H9 (cell line): Measurements from ENCODE around the gene STAT1. TPM values are rescaled to one million over a fixed set of nuclear protein-coding genes. Genes with fewer than 3 reads are reported as not detected.

Experiments
- DNase-seq: peaks from one replicate; pipeline ENCODE4 v3.0.0-alpha.2; 2017
- H2AFZ ChIP-seq: one replicate; pipeline ENCODE4 v1.6.1; 2013; ENCODE audit warnings: mild to moderate bottlenecking, low read length, control low read depth, moderate library complexity
- H2AK5ac ChIP-seq: 2 replicates; pipeline ENCODE4 v1.6.1; 2013; ENCODE audit warnings: low read length, control low read depth, mixed read lengths; ENCODE audit not compliant: insufficient read length
- H2BK120ac ChIP-seq: one replicate; pipeline ENCODE4 v1.6.1; 2013; ENCODE audit warnings: low read depth, mild to moderate bottlenecking, low read length, control low read depth, inconsistent platforms; ENCODE audit not compliant: poor library complexity, severe bottlenecking
- H2BK12ac ChIP-seq: 2 replicates; pipeline ENCODE4 v1.6.1; 2013; ENCODE audit warnings: low read length, control low read depth, mixed read lengths, low read depth; ENCODE audit not compliant: insufficient read length
- H2BK15ac ChIP-seq: 2 replicates; pipeline ENCODE4 v1.6.1; 2013; ENCODE audit warnings: low read depth, low read length, control low read depth
- H2BK20ac ChIP-seq: one replicate; pipeline ENCODE4 v1.6.1; 2013; ENCODE audit warnings: low read depth, mild to moderate bottlenecking, low read length, control low read depth, inconsistent platforms; ENCODE audit not compliant: poor library complexity, severe bottlenecking
- H2BK5ac ChIP-seq: 2 replicates; pipeline ENCODE4 v1.6.1; 2013; ENCODE audit warnings: low read length, control low read depth, mixed read lengths; ENCODE audit not compliant: insufficient read length
- H3K14ac ChIP-seq: 2 replicates; pipeline ENCODE4 v1.6.1; 2013; ENCODE audit warnings: low read length, control low read depth; ENCODE audit not compliant: insufficient read depth
- H3K18ac ChIP-seq: 2 replicates; pipeline ENCODE4 v1.6.1; 2013; ENCODE audit warnings: low read depth, mild to moderate bottlenecking, mixed read lengths, low read length, control low read depth; ENCODE audit not compliant: insufficient read length
- H3K23ac ChIP-seq: 2 replicates; pipeline ENCODE4 v1.6.1; 2013; ENCODE audit warnings: low read length, control low read depth, mixed read lengths, low read depth; ENCODE audit not compliant: insufficient read length
- H3K23me2 ChIP-seq: 2 replicates; pipeline ENCODE4 v1.6.1; 2013; ENCODE audit warnings: low read depth, mild to moderate bottlenecking, mixed read lengths, low read length, control low read depth; ENCODE audit not compliant: insufficient read length, poor library complexity, severe bottlenecking
- H3K27ac ChIP-seq: 2 replicates; pipeline ENCODE4 v1.5.1; 2013; ENCODE audit warnings: low read length, control low read depth, mixed read lengths, low read depth; ENCODE audit not compliant: insufficient read length
- H3K27me3 ChIP-seq: 2 replicates; pipeline ENCODE4 v1.6.1; 2013; ENCODE audit warnings: low read length, control low read depth, inconsistent platforms; ENCODE audit not compliant: insufficient read depth
- H3K4ac ChIP-seq: 2 replicates; pipeline ENCODE4 v1.6.1; 2013; ENCODE audit warnings: low read depth, mild to moderate bottlenecking, control low read depth, inconsistent platforms, low read length, moderate library complexity
- H3K4me1 ChIP-seq: 2 replicates; pipeline ENCODE4 v1.6.1; 2013; ENCODE audit warnings: low read length, control low read depth, inconsistent platforms; ENCODE audit not compliant: insufficient read depth
- H3K4me2 ChIP-seq: 2 replicates; pipeline ENCODE4 v1.6.1; 2013; ENCODE audit warnings: low read length, control low read depth, mixed read lengths; ENCODE audit not compliant: insufficient read length, insufficient read depth
- H3K56ac ChIP-seq: 2 replicates; pipeline ENCODE4 v1.6.1; 2013; ENCODE audit warnings: low read depth, mild to moderate bottlenecking, mixed read lengths, low read length, control low read depth; ENCODE audit not compliant: insufficient read length
- H3K79me1 ChIP-seq: 2 replicates; pipeline ENCODE4 v1.6.1; 2013; ENCODE audit warnings: low read depth, mild to moderate bottlenecking, moderate library complexity, low read length, control low read depth, inconsistent platforms; ENCODE audit not compliant: insufficient read depth, poor library complexity, severe bottlenecking
- H3K79me2 ChIP-seq: 2 replicates; pipeline ENCODE4 v1.6.1; 2013; ENCODE audit warnings: low read length, control low read depth, inconsistent platforms; ENCODE audit not compliant: insufficient read depth
- H3K9ac ChIP-seq: 2 replicates; pipeline ENCODE4 v1.6.1; 2013; ENCODE audit warnings: low read length, control low read depth, mixed read lengths; ENCODE audit not compliant: insufficient read length; ENCODE audit errors: extremely low read depth
- H3K9me3 ChIP-seq: one replicate; pipeline ENCODE4 v1.6.1; 2013; ENCODE audit warnings: low read depth, low read length, inconsistent platforms; ENCODE audit not compliant: control insufficient read depth
- H3T11ph ChIP-seq: one replicate; pipeline ENCODE4 v1.6.1; 2013; ENCODE audit warnings: mild to moderate bottlenecking, low read length, control low read depth, inconsistent platforms
- H4K20me1 ChIP-seq: one replicate; pipeline ENCODE4 v1.6.1; 2013; ENCODE audit not compliant: control insufficient read depth, insufficient read length, insufficient read depth
- H4K5ac ChIP-seq: 2 replicates; pipeline ENCODE4 v1.6.1; 2013; ENCODE audit warnings: low read depth, mild to moderate bottlenecking, mixed read lengths, low read length, control low read depth; ENCODE audit not compliant: insufficient read length
- H4K8ac ChIP-seq: replicated peaks from 2 replicates; pipeline ENCODE4 v1.6.1; 2013; ENCODE audit warnings: low read length, control low read depth, mixed read lengths, low read depth; ENCODE audit not compliant: insufficient read length
- H4K91ac ChIP-seq: 2 replicates; pipeline ENCODE4 v1.6.1; 2013; ENCODE audit warnings: low read depth, mild to moderate bottlenecking, moderate library complexity, mixed read lengths, low read length, control low read depth; ENCODE audit not compliant: insufficient read length
- H3K27ac Mint-ChIP-seq, 3 experiments: 2 replicates in 2 of 3; 3 replicates in 1 of 3; pipeline ENCODE4 v1.8.0; 2020 to 2021; ENCODE audit warnings: mixed read lengths in 3 of 3, mild to moderate bottlenecking in 1 of 3, moderate library complexity in 1 of 3
- H3K27me3 Mint-ChIP-seq: 2 replicates; pipeline ENCODE4 v1.8.0; 2021; ENCODE audit warnings: low read depth, mild to moderate bottlenecking, moderate library complexity, mixed read lengths
- H3K36me3 Mint-ChIP-seq, 3 experiments: 2 replicates in 2 of 3; 3 replicates in 1 of 3; pipeline ENCODE4 v1.8.0; 2020 to 2021; ENCODE audit warnings: low read depth in 3 of 3, mixed read lengths in 3 of 3; ENCODE audit not compliant: insufficient read depth in 1 of 3
- H3K4me1 Mint-ChIP-seq, 2 experiments: 2 replicates each; pipeline ENCODE4 v1.8.0; 2020; ENCODE audit warnings: mixed read lengths in 2 of 2
- H3K4me3 Mint-ChIP-seq, 2 experiments: 2 replicates in 1 of 2; 3 replicates in 1 of 2; pipeline ENCODE4 v1.8.0; 2020 to 2021; ENCODE audit warnings: mild to moderate bottlenecking in 2 of 2, mixed read lengths in 2 of 2, moderate library complexity in 1 of 2
- H3K9me3 Mint-ChIP-seq, 2 experiments: 2 replicates in 1 of 2; 3 replicates in 1 of 2; pipeline ENCODE4 v1.8.0; 2020; ENCODE audit warnings: mild to moderate bottlenecking in 2 of 2, mixed read lengths in 2 of 2, moderate library complexity in 1 of 2
- CTCF ChIP-seq: fragments of 200-600 bp; sonication (generic); conservative IDR thresholded peaks from 3 replicates; pipeline ENCODE4 v1.8.0; 2021; ENCODE audit warnings: antibody characterized with exemption, mild to moderate bottlenecking
- WGBS: extraction: QIAGEN DNeasy Blood & Tissue Kit; methylation state at CpG from one replicate; pipeline ENCODE4 v1.1.7; 2013; ENCODE audit warnings: missing lambda C conversion rate, low lambda C conversion rate, mixed read lengths; ENCODE audit not compliant: insufficient read length; ENCODE audit errors: extremely low coverage; 5-methylcytosine and 5-hydroxymethylcytosine counted together
- total RNA-seq: library from RNA; stranded (reverse); gene quantifications from 2 replicates; pipeline ENCODE4 v1.2.1, GENCODE V29; 2021

The STAT1 gene
- total RNA-seq, 1 experiment from 2014 or later: 48.1 TPM

GRCh38 chr2:190950566-190950991 lies 63.4 kb downstream of the STAT1 start:
- Histone ChIP-seq H3K9me3 (no peaks in the 10 kb centered on the region), H2BK15ac (no peak overlapping the region), H3K56ac (no peak overlapping the region), H3K79me1 (no peaks in the 10 kb centered on the region), H2BK12ac (no peak overlapping the region), H3K27me3 (no peaks in the 10 kb centered on the region), H2BK5ac (no peak overlapping the region), H3T11ph (no peak overlapping the region), H4K8ac (no peak overlapping the region), H2AK5ac (no peak overlapping the region), H2AFZ (no peak overlapping the region), H3K4me1 (no peaks in the 10 kb centered on the region; the same call in 1 of the 2 replicates), H4K5ac (no peak overlapping the region), H3K18ac (no peak overlapping the region), H3K27ac (no peak overlapping the region), H2BK20ac (no peak overlapping the region), H3K4me2 (no peak overlapping the region), H2BK120ac (no peak overlapping the region), H3K23ac (no peak overlapping the region), H4K20me1 (no peaks in the 10 kb centered on the region), H3K4ac (no peak overlapping the region), H3K23me2 (no peaks in the 10 kb centered on the region), H4K91ac (no peak overlapping the region), H3K14ac (no peak overlapping the region; the same call in 1 of the 2 replicates), H3K9ac (no peak overlapping the region), H3K79me2 (no peaks in the 10 kb centered on the region)
- TF ChIP-seq CTCF: no peak
- no CpG with 5 or more reads among the region's 3 CpGs for WGBS
- Mint-ChIP-seq H3K9me3 (no peaks in the 10 kb centered on the region), H3K4me1 (peaks cover 8 to 9% of the 10 kb centered on the region in 2 experiments), H3K4me3 (no peak overlapping the region), H3K36me3 (peaks cover 0 to under 1% (median 0%) of the 10 kb centered on the region in 3 experiments; a peak in 1 of 7 replicates), H3K27ac (no peak overlapping the region), H3K27me3 (no peaks in the 10 kb centered on the region)
- no peak for DNase-seq
